ENCODE results near the gene CPT1B.
"Not testable (repeated sequence)": the region's sequence is repeated elsewhere in the genome, so short reads cannot be mapped to it uniquely, and the experiment has no call there.

Gene CPT1B

DNA sequence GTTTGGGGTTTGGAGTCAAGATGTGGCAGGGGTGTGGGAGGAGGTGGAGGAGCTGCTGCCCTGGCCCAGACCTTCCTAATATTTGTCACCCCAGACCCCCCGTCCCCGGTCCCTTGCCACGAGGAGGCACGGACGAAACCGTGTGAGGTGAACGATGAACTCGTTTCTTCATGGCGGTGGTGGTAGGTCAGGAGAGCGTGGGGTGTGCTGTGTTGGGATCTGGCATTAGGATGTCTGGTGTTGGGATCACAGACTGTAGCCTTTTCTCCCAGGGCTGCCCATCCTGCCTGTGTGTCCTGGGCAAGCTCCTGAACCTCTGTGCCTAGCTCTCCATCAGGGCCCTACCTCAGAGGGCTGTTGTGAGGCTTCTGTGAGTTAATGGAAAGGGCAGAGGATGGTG lies 30.8 kb upstream of the CPT1B start:
- no peak overlapping the region for H3K4me3 ChIP-seq (ENCODE audit: low read depth, low read length)
- DNase-seq (ENCODE audit: low read depth): no peak
- TF ChIP-seq, protein P1, sequence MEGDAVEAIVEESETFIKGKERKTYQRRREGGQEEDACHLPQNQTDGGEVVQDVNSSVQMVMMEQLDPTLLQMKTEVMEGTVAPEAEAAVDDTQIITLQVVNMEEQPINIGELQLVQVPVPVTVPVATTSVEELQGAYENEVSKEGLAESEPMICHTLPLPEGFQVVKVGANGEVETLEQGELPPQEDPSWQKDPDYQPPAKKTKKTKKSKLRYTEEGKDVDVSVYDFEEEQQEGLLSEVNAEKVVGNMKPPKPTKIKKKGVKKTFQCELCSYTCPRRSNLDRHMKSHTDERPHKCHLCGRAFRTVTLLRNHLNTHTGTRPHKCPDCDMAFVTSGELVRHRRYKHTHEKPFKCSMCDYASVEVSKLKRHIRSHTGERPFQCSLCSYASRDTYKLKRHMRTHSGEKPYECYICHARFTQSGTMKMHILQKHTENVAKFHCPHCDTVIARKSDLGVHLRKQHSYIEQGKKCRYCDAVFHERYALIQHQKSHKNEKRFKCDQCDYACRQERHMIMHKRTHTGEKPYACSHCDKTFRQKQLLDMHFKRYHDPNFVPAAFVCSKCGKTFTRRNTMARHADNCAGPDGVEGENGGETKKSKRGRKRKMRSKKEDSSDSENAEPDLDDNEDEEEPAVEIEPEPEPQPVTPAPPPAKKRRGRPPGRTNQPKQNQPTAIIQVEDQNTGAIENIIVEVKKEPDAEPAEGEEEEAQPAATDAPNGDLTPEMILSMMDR (conservative IDR thresholded peaks at IDR 0.05; ENCODE audit: low read depth, low read length): no peak

DNA sequence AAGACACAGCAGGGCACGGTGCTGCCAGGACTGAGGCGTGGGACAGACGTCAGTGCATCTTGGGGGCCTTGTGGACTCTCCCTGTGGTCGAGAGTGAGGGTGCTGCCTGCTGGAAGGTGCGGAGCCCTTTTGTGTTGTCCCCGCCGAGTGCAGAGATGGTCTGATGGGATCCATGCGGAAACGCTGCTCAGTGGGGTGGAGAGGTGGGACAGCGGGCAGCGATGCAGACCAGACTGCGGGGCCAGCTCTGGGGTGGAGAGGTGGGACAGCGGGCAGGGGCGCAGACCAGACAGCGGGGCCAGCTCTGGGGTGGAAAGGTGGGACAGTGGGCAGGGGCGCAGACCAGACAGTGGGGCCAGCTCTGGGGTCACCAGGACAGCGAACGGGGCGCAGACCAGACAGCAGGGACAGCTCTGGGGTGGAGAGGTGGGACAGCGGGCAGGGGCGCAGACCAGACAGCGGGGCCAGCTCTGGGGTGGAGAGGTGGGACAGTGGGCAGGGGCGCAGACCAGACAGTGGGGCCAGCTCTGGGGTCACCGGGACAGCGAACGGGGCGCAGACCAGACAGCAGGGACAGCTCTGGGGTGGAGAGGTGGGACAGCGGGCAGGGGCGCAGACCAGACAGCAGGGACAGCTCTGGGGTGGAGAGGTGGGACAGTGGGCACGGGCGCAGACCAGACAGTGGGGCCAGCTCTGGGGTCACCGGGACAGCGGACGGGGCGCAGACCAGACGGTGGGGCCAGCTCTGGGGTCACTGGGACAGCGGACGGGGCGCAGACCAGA lies 30.0 kb upstream of the CPT1B start:
- DNase-seq (ENCODE audit: low read depth); H3K4me3 ChIP-seq (ENCODE audit: low read depth, low read length): not testable (repeated sequence)

DNA sequence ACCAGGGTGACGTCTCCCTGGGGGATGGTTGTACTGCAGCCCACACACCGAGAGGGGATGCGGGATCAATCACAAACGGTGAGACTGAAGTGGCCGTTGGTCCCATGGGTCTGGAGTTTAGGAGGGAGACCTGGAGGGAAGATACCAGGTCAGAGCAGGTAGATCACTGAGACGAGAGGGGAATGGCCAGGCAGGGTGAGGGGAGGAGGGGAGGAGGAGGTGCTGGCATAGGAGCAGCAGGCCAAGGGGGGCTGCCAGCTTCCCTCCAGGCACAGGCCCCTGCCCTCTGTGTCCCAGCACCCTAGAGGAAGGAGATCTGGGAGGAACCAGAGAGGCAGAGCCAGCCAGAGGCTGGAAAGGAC lies 29.4 kb upstream of the CPT1B start:
- TF ChIP-seq, protein P1 (conservative IDR thresholded peaks at IDR 0.05; ENCODE audit: low read depth, low read length): no peak
- no peak for DNase-seq (ENCODE audit: low read depth)
- H3K4me3 ChIP-seq (ENCODE audit: low read depth, low read length): no peak overlapping the region

DNA sequence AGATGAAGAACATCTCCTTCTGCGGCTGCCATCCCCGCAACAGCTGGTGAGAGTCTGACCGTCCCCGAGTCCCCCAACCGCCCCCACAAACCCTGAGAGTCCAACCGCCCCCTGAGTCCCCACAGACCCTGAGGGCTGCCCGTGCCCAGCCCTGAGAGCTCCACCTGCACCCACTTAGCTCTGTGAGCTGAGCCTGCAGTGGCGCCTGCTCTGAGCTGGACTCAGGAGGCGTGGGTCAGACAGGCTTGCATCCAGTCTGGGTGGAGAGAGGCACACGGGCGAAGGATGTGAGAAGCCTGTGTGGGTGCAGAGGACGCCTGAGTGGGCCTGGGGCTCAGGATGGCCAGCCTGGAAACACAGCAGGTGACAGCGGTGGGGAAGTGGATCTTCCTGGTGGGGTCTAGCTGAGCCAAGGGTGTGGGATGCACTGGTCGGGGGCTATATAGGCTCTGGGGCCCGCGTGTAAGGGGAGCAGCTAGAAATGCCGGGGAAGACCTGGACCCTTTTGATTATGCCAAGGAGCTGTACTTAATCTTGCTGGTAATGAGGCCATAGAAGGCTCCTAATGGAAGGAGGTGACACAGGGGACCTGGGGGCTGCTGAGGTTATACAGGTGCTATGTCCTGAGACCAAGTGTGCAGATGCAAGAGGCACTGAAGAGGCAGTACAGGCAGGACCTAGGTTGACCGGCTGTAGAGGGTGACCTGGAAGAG lies 28.9 kb upstream of the CPT1B start:
- no peak for DNase-seq (ENCODE audit: low read depth)
- TF ChIP-seq, protein P1 (conservative IDR thresholded peaks at IDR 0.05; ENCODE audit: low read depth, low read length): no peak
- H3K4me3 ChIP-seq (ENCODE audit: low read depth, low read length): no peak overlapping the region

DNA sequence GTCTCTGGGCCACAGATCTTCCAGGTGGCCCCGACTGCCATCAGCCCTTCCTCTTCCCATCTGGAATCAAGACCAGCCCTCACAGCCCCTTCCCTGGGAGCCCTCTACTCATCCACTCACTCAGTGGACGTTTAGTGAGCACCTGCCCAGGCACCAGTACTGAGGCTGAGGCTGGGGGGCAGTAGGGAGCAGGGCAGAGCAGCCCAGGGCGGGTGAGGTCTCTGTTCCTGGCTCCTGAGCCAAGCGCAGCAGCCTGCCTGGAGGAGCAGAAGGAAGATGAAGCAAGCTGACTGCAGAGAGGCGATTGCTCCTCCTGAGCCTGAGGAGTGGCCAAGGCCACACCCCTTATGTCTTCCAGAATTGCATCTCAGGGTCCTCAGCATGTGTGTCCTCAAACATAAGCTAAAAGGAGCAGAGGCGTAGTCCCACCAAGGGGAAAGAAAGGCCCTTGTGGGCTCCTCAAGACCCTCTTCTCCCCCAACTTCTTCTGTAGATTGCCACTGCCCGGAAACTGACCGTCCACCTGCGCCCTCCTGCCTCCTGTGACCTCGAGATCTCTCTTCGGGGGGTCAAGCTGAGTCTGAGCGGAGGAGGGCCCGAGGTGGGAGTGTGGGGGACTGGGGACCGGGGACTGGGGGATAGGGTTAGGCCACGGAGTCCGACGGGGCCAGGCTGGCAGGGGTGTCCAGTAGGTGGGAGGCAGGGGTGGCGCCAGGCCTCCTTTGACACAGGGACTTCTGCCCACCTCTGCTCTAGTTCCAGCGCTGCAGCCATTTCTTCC lies 28.1 kb upstream of the CPT1B start:
- TF ChIP-seq, protein P1 (conservative IDR thresholded peaks at IDR 0.05; ENCODE audit: low read depth, low read length): peak; percentile 21
- no peak overlapping the region for H3K4me3 ChIP-seq (ENCODE audit: low read depth, low read length)
- no peak for DNase-seq (ENCODE audit: low read depth)

DNA sequence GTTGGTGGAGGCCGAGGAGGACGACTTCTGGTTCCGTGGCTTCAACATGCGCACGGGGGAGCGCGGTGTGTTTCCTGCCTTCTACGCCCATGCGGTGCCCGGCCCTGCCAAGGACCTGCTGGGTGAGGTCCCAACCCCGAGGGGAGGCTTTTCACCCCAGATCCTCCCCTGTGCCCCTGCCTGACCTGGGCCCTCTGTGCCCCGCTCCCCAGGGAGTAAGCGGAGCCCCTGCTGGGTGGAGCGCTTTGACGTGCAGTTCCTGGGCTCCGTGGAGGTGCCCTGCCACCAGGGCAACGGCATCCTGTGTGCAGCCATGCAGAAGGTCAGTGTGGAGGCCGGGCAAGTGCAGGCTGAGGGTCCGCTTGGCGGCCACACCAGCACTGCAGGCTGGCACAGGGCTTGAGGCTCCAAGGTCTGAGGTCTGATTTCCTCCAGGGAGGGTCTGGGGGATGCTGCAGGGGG lies 27.4 kb upstream of the CPT1B start:
- H3K4me3 ChIP-seq (ENCODE audit: low read depth, low read length): no peak overlapping the region
- no peak for DNase-seq (ENCODE audit: low read depth)
- TF ChIP-seq, protein P1 (conservative IDR thresholded peaks at IDR 0.05; ENCODE audit: low read depth, low read length): no peak

DNA sequence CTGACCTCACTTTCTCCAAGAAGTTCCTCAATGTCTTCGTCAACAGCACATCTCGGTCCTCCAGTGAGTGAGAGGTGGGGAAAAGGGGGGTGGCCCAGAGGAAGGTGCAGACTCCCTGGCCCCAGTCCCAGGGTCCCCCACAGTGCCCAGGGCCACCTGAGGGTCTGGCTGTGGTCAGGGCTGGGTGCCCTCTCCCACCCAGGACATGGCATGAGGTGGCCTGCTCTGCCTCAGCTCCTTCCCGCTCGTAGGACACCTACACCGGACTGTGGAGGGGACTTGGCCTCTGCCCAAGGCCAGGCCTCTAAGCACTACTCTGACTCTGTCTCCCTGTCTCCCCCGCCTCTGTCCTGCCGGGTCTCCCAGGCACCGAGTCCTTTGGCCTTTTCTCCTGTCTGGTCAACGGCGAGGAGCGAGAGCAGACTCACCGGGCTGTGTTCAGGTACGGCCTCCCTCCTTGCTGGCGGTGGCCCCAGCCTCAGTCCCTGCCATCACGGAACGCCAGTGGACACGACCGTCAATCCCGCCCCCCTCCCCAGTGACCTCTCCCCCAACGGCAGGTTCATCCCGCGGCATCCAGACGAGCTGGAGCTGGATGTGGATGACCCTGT lies 26.9 kb upstream of the CPT1B start:
- TF ChIP-seq, protein P1 (conservative IDR thresholded peaks at IDR 0.05; ENCODE audit: low read depth, low read length): no peak

More for the DNA sequence above, 26.9 kb upstream of the CPT1B start:
- no peak overlapping the region for H3K4me3 ChIP-seq (ENCODE audit: low read depth, low read length)
- no peak for DNase-seq (ENCODE audit: low read depth)
